GM23248 (cell line): ENCODE results near the gene SLC19A1. TPM values are rescaled to one million over a fixed set of nuclear protein-coding genes. Genes with fewer than 3 reads are reported as not detected.

Experiments used
- DNase-seq: peaks from one replicate; pipeline ENCODE4 v3.0.0-alpha.2; 2015
- H2AFZ ChIP-seq: fragments of 200-600 bp; sonication (generic); 2 replicates; pipeline ENCODE4 v1.6.1; 2016; ENCODE audit warnings: antibody characterized with exemption
- H3F3A ChIP-seq: fragments of 200-600 bp; sonication (generic); 2 replicates; pipeline ENCODE4 v1.6.1; 2016; ENCODE audit warnings: mild to moderate bottlenecking, antibody characterized with exemption, mixed run types; ENCODE audit not compliant: insufficient read depth
- H3K27ac ChIP-seq: fragments of 200-600 bp; sonication (generic); 2 replicates; pipeline ENCODE4 v1.5.1; 2016; ENCODE audit warnings: mild to moderate bottlenecking
- H3K27me3 ChIP-seq: fragments of 200-600 bp; sonication (generic); replicated peaks from 2 replicates; pipeline ENCODE4 v1.6.1; 2016; ENCODE audit warnings: mild to moderate bottlenecking; ENCODE audit not compliant: insufficient read depth
- H3K36me3 ChIP-seq: fragments of 200-600 bp; sonication (generic); 2 replicates; pipeline ENCODE4 v1.6.1; 2016; ENCODE audit warnings: low read depth, mild to moderate bottlenecking
- H3K4me1 ChIP-seq: fragments of 200-600 bp; sonication (generic); 2 replicates; pipeline ENCODE4 v1.6.1; 2016; ENCODE audit warnings: mild to moderate bottlenecking; ENCODE audit not compliant: insufficient read depth
- H3K4me2 ChIP-seq: fragments of 200-600 bp; sonication (generic); one replicate; pipeline ENCODE4 v1.6.1; 2016; ENCODE audit warnings: mild to moderate bottlenecking; ENCODE audit not compliant: unreplicated experiment
- H3K4me3 ChIP-seq: fragments of 200-600 bp; sonication (generic); 2 replicates; pipeline ENCODE4 v1.5.1; 2016; ENCODE audit warnings: mild to moderate bottlenecking
- H3K79me2 ChIP-seq: fragments of 200-600 bp; sonication (generic); 2 replicates; pipeline ENCODE4 v1.6.1; 2016; ENCODE audit warnings: mild to moderate bottlenecking; ENCODE audit not compliant: insufficient read depth
- H3K9ac ChIP-seq: fragments of 200-600 bp; sonication (generic); 2 replicates; pipeline ENCODE4 v1.6.1; 2016; ENCODE audit warnings: mild to moderate bottlenecking
- H3K9me2 ChIP-seq: fragments of 200-600 bp; sonication (generic); 2 replicates; pipeline ENCODE4 v1.6.1; 2016; ENCODE audit warnings: mixed run types, mild to moderate bottlenecking, moderate library complexity; ENCODE audit not compliant: insufficient read depth
- H3K9me3 ChIP-seq: fragments of 200-600 bp; sonication (generic); one replicate; pipeline ENCODE4 v1.6.1; 2017; ENCODE audit warnings: low read depth
- H4K20me1 ChIP-seq: fragments of 200-600 bp; sonication (generic); 2 replicates; pipeline ENCODE4 v1.6.0; 2016; ENCODE audit not compliant: insufficient read depth
- EZH2 ChIP-seq: fragments of 200-600 bp; sonication (generic); IDR thresholded peaks from 2 replicates; pipeline ENCODE4 v1.6.1; 2018; ENCODE audit warnings: antibody characterized with exemption, mild to moderate bottlenecking; ENCODE audit not compliant: insufficient read depth, poor library complexity, severe bottlenecking
- EZH2phosphoT487 ChIP-seq: fragments of 200-600 bp; sonication (generic); IDR thresholded peaks from 2 replicates; pipeline ENCODE4 v1.6.1; 2018; ENCODE audit warnings: antibody characterized with exemption, moderate library complexity, mild to moderate bottlenecking, low read depth; ENCODE audit not compliant: insufficient read depth
- WGBS, 2 experiments: methylation state at CpG; one replicate each; pipeline ENCODE4 v1.1.6; 2015 to 2017; ENCODE audit warnings: low lambda C conversion rate in 2 of 2, low coverage in 1 of 2; ENCODE audit errors: missing lambda C conversion rate in 2 of 2; 5-methylcytosine and 5-hydroxymethylcytosine counted together
- in situ Hi-C: fragments of 300-500 bp; cut with MboI; formaldehyde crosslinking; loops from 2 replicates; pipeline ENCODE4 v1.15.0; 2020
- polyA plus RNA-seq: library from polyadenylated mRNA; unstranded; fragments of >200 nt; fragmentation: Nextera tagmentation; extraction: Ambion mirVana; gene quantifications from 2 replicates; pipeline ENCODE4 v1.2.1, GENCODE V29; 2016
- total RNA-seq: library from RNA; depleted of rRNA; stranded (reverse); fragments of >200 nt; shearing (Covaris generic); gene quantifications from 2 replicates; pipeline ENCODE4 v1.2.3, GENCODE V29; 2014

Gene SLC19A1
- total and polyA plus RNA-seq, 2 experiments from 2014 or later = 7.8 to 8.4 TPM

- no peaks in the 10 kb centered on the region for H3K79me2 ChIP-seq
- in situ Hi-C loops = no loop called here
- WGBS, 2 experiments = 95 to 98% methylated on average over 13 to 15 of the region's 15 CpGs
- DNase-seq = no peak
- no peak overlapping the region for H3K4me2 ChIP-seq
- H3K36me3 ChIP-seq = peaks cover 6% of the 10 kb centered on the region; the same call in 1 of the 2 replicates
- no peak overlapping the region for H3K27ac ChIP-seq
- no peak overlapping the region for H3K9ac ChIP-seq
- no peaks in the 10 kb centered on the region for H3K4me1 ChIP-seq
- no peaks in the 10 kb centered on the region for H4K20me1 ChIP-seq
- no peaks in the 10 kb centered on the region for H3K27me3 ChIP-seq
- no peak for TF ChIP-seq EZH2phosphoT487
- no peak for TF ChIP-seq EZH2
- H3F3A ChIP-seq = 0 out of 2 replicates have a peak, but pooled peaks cover 7% of the 10 kb centered on the region
- no peaks in the 10 kb centered on the region for H3K9me2 ChIP-seq
- H3K9me3 ChIP-seq = peaks cover 10% of the 10 kb centered on the region
- H3K4me3 ChIP-seq = no peak overlapping the region
- no peak overlapping the region for H2AFZ ChIP-seq
Observed at GRCh38 chr21:45517249-45518065, 24.8 kb downstream of the SLC19A1 start.

DNA sequence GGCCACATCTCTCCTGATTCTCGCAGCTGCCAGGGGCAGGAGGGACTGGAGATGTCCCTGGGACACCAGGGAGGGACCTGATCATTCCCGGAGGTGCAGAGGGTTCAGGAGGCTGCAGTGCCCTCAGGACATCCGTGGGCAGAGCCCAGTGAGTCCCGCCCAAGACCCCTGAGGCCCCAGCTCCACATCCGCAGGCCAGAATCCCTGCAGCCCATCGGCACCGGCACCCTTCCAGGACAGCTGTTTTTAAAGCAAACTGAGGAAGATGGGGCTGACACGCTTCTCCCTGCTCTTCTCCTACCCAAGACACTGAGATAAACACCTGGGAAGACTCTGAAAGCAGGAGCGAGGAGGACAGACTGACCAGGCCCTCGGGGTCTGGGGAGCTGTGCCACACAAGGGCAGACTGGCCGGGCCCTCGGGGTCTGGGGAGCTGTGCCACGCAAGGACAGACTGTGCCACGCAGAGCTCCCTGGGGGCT lies 25.5 kb downstream of the SLC19A1 start:
- no peak overlapping the region for H3K9ac ChIP-seq
- TF ChIP-seq EZH2 (no peak), EZH2phosphoT487 (no peak)
- 0 out of 2 replicates have a peak, but pooled peaks cover 7% of the 10 kb centered on the region for H3F3A ChIP-seq
- no peaks in the 10 kb centered on the region for H3K9me2 ChIP-seq
- 93 to 96% methylated on average over 13 to 14 of the region's 14 CpGs for WGBS, 2 experiments
- no peak overlapping the region for H3K4me3 ChIP-seq
- no peaks in the 10 kb centered on the region for H4K20me1 ChIP-seq
- no peak overlapping the region for H3K27ac ChIP-seq
- peaks cover 10% of the 10 kb centered on the region for H3K9me3 ChIP-seq
- in situ Hi-C loops = no loop called here
- H3K79me2 ChIP-seq = no peaks in the 10 kb centered on the region
- no peaks in the 10 kb centered on the region for H3K27me3 ChIP-seq
- peaks cover 6% of the 10 kb centered on the region; the same call in 1 of the 2 replicates for H3K36me3 ChIP-seq
- no peak overlapping the region for H2AFZ ChIP-seq
- no peaks in the 10 kb centered on the region for H3K4me1 ChIP-seq
- DNase-seq = no peak
- H3K4me2 ChIP-seq = no peak overlapping the region

DNA sequence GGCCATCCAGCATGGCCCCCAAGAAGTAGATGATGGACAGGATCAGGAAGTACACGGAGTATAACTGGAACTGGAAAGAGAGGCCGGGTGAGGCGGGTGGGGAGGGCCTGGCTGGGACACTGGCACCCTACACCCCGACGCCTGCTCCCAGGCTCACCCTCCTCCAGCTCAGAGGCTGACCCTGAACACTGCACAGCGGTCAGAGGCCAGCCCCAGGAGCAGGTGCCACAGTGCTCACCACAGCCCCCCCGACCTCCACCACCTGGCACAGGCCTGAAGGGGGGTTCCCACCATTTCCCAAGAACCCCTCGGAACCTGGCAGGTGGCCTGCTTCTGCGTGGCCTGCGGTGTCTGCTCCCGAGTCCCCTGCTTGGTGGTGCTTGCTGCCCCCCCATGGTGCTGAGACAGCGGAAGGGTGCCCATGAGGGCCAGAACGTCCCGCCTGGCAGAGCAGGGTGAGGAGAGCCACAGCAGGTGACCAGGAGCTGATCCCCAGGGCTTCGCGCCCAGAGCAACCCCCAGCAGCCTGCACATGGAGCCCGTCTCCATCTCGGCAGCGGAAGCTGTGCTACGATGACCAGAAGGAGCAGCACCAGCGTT lies 26.1 kb downstream of the SLC19A1 start:
- no peaks in the 10 kb centered on the region for H3K4me1 ChIP-seq
- peaks cover 6% of the 10 kb centered on the region; the same call in 1 of the 2 replicates for H3K36me3 ChIP-seq
- H3K9me3 ChIP-seq = peaks cover 10% of the 10 kb centered on the region
- no peak overlapping the region for H3K9ac ChIP-seq
- in situ Hi-C loops = no loop called here
- no peak overlapping the region for H2AFZ ChIP-seq
- H3K79me2 ChIP-seq = no peaks in the 10 kb centered on the region
- WGBS, 2 experiments = 93 to 94% methylated on average over 20 to 21 of the region's 21 CpGs
- no peak overlapping the region for H3K4me2 ChIP-seq
- no peak overlapping the region for H3K4me3 ChIP-seq
- H3K9me2 ChIP-seq = no peaks in the 10 kb centered on the region
- DNase-seq = no peak
- H4K20me1 ChIP-seq = no peaks in the 10 kb centered on the region
- H3F3A ChIP-seq = 0 out of 2 replicates have a peak, but pooled peaks cover 7% of the 10 kb centered on the region
- TF ChIP-seq EZH2 (no peak), EZH2phosphoT487 (no peak)
- no peaks in the 10 kb centered on the region for H3K27me3 ChIP-seq
- H3K27ac ChIP-seq = no peak overlapping the region

- no peak overlapping the region for H3K4me2 ChIP-seq
- no peak overlapping the region for H3K9ac ChIP-seq
- no peaks in the 10 kb centered on the region for H3K79me2 ChIP-seq
- no peak overlapping the region for H3K4me3 ChIP-seq
- 0 out of 2 replicates have a peak, but pooled peaks cover 7% of the 10 kb centered on the region for H3F3A ChIP-seq
- TF ChIP-seq EZH2phosphoT487 (no peak), EZH2 (no peak)
- no peak overlapping the region for H3K27ac ChIP-seq
- no peaks in the 10 kb centered on the region for H3K9me2 ChIP-seq
- no peaks in the 10 kb centered on the region for H3K4me1 ChIP-seq
- H4K20me1 ChIP-seq = no peaks in the 10 kb centered on the region
- H3K36me3 ChIP-seq = peaks cover 6% of the 10 kb centered on the region; the same call in 1 of the 2 replicates
- in situ Hi-C loops = no loop called here
- H3K9me3 ChIP-seq = peaks cover 10% of the 10 kb centered on the region
- WGBS, 2 experiments = 92 to 96% methylated on average over 31 of the region's 31 CpGs
- DNase-seq = no peak
- no peaks in the 10 kb centered on the region for H3K27me3 ChIP-seq
- no peak overlapping the region for H2AFZ ChIP-seq
Observed at GRCh38 chr21:45515241-45516061, 26.8 kb downstream of the SLC19A1 start.
